ENCODE measurements around the gene AKAP13. TPM values are rescaled to one million over a fixed set of nuclear protein-coding genes. Genes with fewer than 3 reads are reported as not detected.
"Not testable (repeated sequence)": the region's sequence is repeated elsewhere in the genome, so short reads cannot be mapped to it uniquely, and the experiment has no call there.

Gene AKAP13
- total RNA-seq, 1 donor from 2014 or later, result 443 TPM

DNA sequence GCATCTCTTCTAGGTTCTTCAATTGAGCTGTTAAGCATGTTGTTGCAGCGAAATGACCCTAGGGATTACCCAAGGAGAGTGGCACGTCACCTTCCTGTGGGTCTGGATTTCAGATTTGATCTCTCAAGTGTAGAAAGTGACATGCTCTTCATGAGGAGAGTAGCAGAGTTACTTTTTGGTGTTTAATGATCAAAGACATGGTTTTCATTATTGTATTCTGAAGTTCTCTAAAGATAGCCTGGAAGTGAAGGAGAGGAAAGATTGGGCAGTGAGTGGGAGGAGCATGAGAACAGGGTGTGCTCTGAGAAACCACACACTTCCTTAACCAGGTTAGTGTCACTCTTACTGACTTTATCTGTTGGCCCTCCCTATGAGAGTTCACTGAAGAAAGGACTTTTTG, 153.6 kb downstream of the AKAP13 start:
- H3K27ac ChIP-seq, result peak overlapping the region; percentile 72
- DNase-seq, result no peak
- peak; percentile 80 to 89 for ATAC-seq
- H3K36me3 ChIP-seq, result no peaks in the 10 kb centered on the region
- H3K27me3 ChIP-seq (ENCODE audit: low read depth), result no peaks in the 10 kb centered on the region
- H3K4me3 ChIP-seq, result no peak overlapping the region
- TF ChIP-seq, protein P1, sequence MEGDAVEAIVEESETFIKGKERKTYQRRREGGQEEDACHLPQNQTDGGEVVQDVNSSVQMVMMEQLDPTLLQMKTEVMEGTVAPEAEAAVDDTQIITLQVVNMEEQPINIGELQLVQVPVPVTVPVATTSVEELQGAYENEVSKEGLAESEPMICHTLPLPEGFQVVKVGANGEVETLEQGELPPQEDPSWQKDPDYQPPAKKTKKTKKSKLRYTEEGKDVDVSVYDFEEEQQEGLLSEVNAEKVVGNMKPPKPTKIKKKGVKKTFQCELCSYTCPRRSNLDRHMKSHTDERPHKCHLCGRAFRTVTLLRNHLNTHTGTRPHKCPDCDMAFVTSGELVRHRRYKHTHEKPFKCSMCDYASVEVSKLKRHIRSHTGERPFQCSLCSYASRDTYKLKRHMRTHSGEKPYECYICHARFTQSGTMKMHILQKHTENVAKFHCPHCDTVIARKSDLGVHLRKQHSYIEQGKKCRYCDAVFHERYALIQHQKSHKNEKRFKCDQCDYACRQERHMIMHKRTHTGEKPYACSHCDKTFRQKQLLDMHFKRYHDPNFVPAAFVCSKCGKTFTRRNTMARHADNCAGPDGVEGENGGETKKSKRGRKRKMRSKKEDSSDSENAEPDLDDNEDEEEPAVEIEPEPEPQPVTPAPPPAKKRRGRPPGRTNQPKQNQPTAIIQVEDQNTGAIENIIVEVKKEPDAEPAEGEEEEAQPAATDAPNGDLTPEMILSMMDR (IDR thresholded peaks at IDR 0.05), result no peak
- peaks cover 57% of the 10 kb centered on the region for H3K4me1 ChIP-seq
- intact Hi-C loops (cut with DNase I), result no loop called here
- H3K9me3 ChIP-seq, result no peaks in the 10 kb centered on the region

DNA sequence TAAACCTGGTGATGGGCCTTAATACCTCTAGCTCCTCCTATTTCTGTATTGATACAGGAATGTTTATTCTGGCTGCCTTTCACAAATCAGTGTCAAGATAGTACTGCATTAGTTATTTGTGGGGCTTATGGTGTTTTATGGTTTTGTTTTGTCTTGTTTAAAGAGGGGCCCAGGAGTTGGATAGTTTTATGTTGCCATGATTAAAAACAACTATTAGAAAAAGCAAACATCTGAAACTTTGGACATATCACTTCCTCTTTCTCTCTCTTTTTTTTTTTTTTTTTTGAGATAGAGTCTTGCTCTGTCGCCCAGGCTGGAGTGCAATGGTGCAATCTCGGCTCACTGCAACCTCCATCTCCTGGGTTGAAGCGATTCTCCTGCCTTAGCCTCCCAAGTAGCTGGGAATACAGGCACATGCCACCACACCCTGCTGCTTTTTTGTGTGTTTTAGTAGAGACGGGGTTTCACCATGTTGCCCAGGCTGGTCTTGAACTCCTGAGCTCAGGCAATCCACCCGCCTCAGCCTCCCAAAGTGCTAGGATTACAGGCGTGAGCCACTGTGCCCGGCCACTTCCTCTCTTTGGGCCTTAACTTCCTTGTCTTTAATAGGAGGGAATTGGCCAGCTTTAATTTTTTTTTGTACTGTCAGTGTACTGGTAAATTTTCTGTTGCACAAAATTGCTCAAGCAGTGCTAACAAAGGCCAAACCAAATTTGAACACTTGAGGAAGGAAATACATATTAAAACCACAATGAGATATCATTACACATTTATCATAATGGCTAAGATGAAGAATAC, 155.3 kb downstream of the AKAP13 start:
- H3K9me3 ChIP-seq; H3K36me3 ChIP-seq; H3K4me3 ChIP-seq; intact Hi-C loops (cut with DNase I); H3K27me3 ChIP-seq (ENCODE audit: low read depth): not testable (repeated sequence)
- Histone ChIP-seq H3K27ac (peak overlapping the region; percentile 72), H3K4me1 (peaks cover 66% of the 10 kb centered on the region)
- ATAC-seq, result peak; percentile 46 to 74
- peak; percentile 77 for DNase-seq

DNA sequence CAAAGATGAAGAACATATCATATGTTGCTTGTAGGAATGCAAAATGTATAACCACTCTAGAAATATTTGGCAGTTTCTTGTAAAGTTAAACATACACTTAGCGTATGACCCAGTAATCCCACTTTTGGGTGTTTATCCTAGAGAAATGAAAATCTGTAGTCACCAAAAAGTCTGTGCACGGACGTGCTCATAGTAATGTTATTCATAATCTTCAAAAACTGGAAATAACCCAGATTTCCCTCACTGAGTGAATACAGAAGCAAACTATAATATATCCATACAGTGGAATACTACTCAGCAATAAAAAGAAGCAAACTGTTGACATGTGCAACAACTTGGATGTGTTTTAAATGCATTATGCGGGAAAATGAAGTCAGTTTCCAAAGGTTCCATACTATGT, 155.9 kb downstream of the AKAP13 start:
- intact Hi-C loops (cut with DNase I), result no loop called here
- no peaks in the 10 kb centered on the region for H3K36me3 ChIP-seq
- peaks cover 72% of the 10 kb centered on the region for H3K4me1 ChIP-seq
- ATAC-seq (no peak), DNase-seq (no peak)
- H3K4me3 ChIP-seq, result no peak overlapping the region
- no peaks in the 10 kb centered on the region for H3K27me3 ChIP-seq (ENCODE audit: low read depth)
- TF ChIP-seq, protein P1 (IDR thresholded peaks at IDR 0.05), result no peak
- no peaks in the 10 kb centered on the region for H3K9me3 ChIP-seq
- H3K27ac ChIP-seq, result no peak overlapping the region

DNA sequence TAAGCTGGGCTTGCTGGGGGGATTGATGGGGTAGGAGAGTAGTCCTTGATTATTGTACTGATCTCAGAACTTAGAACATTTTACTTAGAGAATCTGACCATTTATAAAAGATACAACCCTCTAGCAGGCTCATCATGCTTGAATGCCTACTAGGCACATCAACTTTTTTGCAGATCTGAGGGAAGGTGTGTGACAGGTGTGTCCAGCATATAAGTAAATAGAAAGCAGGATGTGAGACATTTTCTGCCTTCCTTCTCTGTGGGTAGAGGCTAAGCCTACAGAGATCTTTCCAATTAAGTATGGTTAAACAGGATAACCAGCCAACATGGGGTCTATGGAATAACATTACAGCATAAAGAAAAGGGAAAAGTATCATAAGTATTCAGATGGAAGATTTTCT, 159.1 kb downstream of the AKAP13 start:
- no peak overlapping the region for H3K4me3 ChIP-seq
- peaks cover 78% of the 10 kb centered on the region for H3K4me1 ChIP-seq
- H3K27ac ChIP-seq, result no peak overlapping the region
- TF ChIP-seq, protein P1 (IDR thresholded peaks at IDR 0.05), result no peak
- intact Hi-C loops (cut with DNase I), result no loop called here
- no peaks in the 10 kb centered on the region for H3K9me3 ChIP-seq
- H3K27me3 ChIP-seq (ENCODE audit: low read depth), result no peaks in the 10 kb centered on the region
- ATAC-seq (no peak), DNase-seq (no peak)
- no peaks in the 10 kb centered on the region for H3K36me3 ChIP-seq

DNA sequence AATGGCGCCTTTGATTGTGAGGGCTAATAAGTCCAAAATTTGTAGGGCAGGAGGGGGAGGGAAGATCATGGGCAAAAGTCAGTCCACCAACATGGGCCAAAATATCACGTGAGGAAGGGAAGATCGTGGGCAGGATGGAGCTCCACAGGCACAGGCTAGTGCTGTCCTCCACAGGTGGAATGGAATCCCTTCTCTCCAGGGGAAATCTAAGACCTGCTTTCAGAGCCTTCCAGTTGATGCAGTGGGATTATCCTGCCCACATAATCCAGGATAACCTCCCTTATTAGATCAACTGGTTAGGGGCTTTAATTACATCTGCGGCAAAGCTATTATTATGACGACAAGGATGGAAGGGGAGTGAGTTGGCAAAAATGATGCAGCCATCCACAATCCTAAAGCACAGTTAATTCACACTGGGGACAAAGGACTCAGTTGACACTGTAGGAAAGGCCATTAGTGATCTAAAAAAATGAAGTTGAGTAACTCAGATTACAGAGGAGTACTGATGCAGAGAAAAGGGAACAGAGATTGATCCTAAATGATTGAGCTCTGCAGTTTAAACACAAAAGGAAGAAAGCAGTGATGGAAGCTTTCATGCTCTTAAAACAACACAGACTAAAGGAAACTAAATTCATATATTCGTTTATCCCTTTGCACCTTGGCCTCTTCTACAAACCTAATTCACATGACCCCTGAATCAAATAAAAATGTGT, 159.8 kb downstream of the AKAP13 start:
- H3K27me3 ChIP-seq (ENCODE audit: low read depth), result no peaks in the 10 kb centered on the region
- H3K27ac ChIP-seq, result no peak overlapping the region
- no peak overlapping the region for H3K4me3 ChIP-seq
- TF ChIP-seq, protein P1 (IDR thresholded peaks at IDR 0.05), result no peak
- ATAC-seq, result no peak
- no peaks in the 10 kb centered on the region for H3K9me3 ChIP-seq
- intact Hi-C loops (cut with DNase I), result no loop called here
- H3K36me3 ChIP-seq, result no peaks in the 10 kb centered on the region
- peaks cover 78% of the 10 kb centered on the region for H3K4me1 ChIP-seq
- DNase-seq, result no peak

DNA sequence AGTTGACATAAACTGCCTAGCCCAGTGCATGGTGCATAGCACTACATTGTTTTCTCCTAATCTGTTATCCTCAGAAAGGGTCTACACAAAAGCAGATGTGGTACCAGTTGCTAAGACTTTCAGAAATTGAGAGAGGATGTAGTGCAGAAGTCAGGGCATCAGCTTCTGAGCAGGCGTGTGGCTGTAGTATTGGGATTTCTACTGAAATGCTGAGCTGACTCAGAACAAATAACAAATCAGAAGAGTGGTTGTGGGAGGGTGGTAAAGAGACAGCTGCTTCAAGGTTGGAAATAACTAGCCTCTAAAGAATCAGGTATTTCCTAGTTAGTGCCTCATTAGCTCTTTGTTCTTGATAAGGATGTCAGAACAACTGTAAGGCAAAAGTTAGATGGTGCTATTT, 161.3 kb downstream of the AKAP13 start:
- intact Hi-C loops (cut with DNase I), result no loop called here
- H3K4me1 ChIP-seq, result peaks cover 74% of the 10 kb centered on the region
- H3K4me3 ChIP-seq, result no peak overlapping the region
- TF ChIP-seq, protein P1 (IDR thresholded peaks at IDR 0.05), result no peak
- H3K9me3 ChIP-seq, result no peaks in the 10 kb centered on the region
- ATAC-seq, result peak in 1 of 2 donors; percentile 37
- H3K36me3 ChIP-seq, result no peaks in the 10 kb centered on the region
- no peaks in the 10 kb centered on the region for H3K27me3 ChIP-seq (ENCODE audit: low read depth)
- no peak for DNase-seq
- peak overlapping the region; percentile 78 for H3K27ac ChIP-seq
